ENCODE measurements around the gene CPN2. TPM values are rescaled to one million over a fixed set of nuclear protein-coding genes. Genes with fewer than 3 reads are reported as not detected.

CPN2 gene
- total and polyA plus RNA-seq, 2 of the 13 experiments (the other 11 are each of a cell fraction or from before 2014, with no cell fraction given): 26.7 to 27.7 TPM

DNA sequence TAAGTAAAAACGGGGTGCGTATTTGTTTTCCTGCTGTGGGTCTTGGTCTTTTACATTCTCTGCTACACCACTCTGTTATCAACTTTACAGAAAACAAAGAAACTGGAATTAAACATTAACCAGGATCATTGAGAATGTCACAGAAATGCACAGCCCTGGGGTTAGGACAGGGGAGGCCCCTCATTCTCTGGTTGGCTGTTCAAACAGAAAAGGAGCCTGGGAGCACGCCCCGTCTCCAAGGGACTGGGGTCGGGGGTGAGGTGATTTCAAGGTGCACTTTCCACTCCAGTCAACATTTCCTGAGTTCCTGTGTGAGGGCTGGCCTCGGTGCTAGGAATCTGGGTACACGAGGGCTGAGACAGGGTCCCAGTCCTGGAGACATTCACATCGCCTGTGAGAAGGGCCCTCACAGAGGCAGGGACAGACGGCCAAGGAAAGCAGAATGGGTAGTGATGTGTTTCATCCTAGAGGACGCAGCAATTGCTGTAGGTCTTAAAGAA is 30.3 kb downstream of the CPN2 start (continued):
- TF ChIP-seq ZNF703 (CRISPR knock-in tag; IDR thresholded peaks at IDR 0.05; ENCODE audit: borderline replicate concordance) (no peak), WIZ (CRISPR knock-in tag; IDR thresholded peaks at IDR 0.05) (no peak), ZKSCAN8 (CRISPR knock-in tag; IDR thresholded peaks at IDR 0.05; ENCODE audit: borderline replicate concordance) (no peak), MATR3 (CRISPR knock-in tag; IDR thresholded peaks at IDR 0.05) (no peak), MED1 (CRISPR knock-in tag; IDR thresholded peaks at IDR 0.05) (peak; percentile 78), ZNF891 (CRISPR knock-in tag; IDR thresholded peaks at IDR 0.05) (no peak), SNAPC2 (CRISPR knock-in tag; IDR thresholded peaks at IDR 0.05) (no peak), ZNF557 (CRISPR knock-in tag; IDR thresholded peaks at IDR 0.05) (no peak), MYNN (CRISPR knock-in tag; IDR thresholded peaks at IDR 0.05; ENCODE audit: low read depth) (no peak), ZNF510 (CRISPR knock-in tag; IDR thresholded peaks at IDR 0.05; ENCODE audit: low read depth) (no peak), KMT2A (CRISPR knock-in tag; IDR thresholded peaks at IDR 0.05) (no peak), ZNF546 (CRISPR knock-in tag; conservative IDR thresholded peaks at IDR 0.05) (no peak), SCMH1 (CRISPR knock-in tag; IDR thresholded peaks at IDR 0.05; ENCODE audit: borderline replicate concordance) (no peak), ATAD3A (CRISPR knock-in tag; IDR thresholded peaks at IDR 0.05) (no peak), NCOA5 (CRISPR knock-in tag; IDR thresholded peaks at IDR 0.05) (no peak), RELA (CRISPR knock-in tag; IDR thresholded peaks at IDR 0.05) (no peak), TP53 (CRISPR knock-in tag; conservative IDR thresholded peaks at IDR 0.05) (no peak), U2AF1 (optimal IDR thresholded peaks at IDR 0.05; ENCODE audit: low read depth, low read length) (no peak), GTF3A (CRISPR knock-in tag; conservative IDR thresholded peaks at IDR 0.05) (no peak)
- TF ChIP-seq, protein P1, sequence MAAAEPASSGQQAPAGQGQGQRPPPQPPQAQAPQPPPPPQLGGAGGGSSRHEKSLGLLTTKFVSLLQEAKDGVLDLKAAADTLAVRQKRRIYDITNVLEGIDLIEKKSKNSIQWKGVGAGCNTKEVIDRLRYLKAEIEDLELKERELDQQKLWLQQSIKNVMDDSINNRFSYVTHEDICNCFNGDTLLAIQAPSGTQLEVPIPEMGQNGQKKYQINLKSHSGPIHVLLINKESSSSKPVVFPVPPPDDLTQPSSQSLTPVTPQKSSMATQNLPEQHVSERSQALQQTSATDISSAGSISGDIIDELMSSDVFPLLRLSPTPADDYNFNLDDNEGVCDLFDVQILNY (CRISPR knock-in tag; conservative IDR thresholded peaks at IDR 0.05): no peak
- TF ChIP-seq, protein P2, sequence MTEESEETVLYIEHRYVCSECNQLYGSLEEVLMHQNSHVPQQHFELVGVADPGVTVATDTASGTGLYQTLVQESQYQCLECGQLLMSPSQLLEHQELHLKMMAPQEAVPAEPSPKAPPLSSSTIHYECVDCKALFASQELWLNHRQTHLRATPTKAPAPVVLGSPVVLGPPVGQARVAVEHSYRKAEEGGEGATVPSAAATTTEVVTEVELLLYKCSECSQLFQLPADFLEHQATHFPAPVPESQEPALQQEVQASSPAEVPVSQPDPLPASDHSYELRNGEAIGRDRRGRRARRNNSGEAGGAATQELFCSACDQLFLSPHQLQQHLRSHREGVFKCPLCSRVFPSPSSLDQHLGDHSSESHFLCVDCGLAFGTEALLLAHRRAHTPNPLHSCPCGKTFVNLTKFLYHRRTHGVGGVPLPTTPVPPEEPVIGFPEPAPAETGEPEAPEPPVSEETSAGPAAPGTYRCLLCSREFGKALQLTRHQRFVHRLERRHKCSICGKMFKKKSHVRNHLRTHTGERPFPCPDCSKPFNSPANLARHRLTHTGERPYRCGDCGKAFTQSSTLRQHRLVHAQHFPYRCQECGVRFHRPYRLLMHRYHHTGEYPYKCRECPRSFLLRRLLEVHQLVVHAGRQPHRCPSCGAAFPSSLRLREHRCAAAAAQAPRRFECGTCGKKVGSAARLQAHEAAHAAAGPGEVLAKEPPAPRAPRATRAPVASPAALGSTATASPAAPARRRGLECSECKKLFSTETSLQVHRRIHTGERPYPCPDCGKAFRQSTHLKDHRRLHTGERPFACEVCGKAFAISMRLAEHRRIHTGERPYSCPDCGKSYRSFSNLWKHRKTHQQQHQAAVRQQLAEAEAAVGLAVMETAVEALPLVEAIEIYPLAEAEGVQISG (CRISPR knock-in tag; IDR thresholded peaks at IDR 0.05): peak; percentile 24
- TF ChIP-seq, protein P3, sequence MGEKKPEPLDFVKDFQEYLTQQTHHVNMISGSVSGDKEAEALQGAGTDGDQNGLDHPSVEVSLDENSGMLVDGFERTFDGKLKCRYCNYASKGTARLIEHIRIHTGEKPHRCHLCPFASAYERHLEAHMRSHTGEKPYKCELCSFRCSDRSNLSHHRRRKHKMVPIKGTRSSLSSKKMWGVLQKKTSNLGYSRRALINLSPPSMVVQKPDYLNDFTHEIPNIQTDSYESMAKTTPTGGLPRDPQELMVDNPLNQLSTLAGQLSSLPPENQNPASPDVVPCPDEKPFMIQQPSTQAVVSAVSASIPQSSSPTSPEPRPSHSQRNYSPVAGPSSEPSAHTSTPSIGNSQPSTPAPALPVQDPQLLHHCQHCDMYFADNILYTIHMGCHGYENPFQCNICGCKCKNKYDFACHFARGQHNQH (CRISPR knock-in tag; IDR thresholded peaks at IDR 0.05): no peak; the same call in none of the 2 replicates
- TF ChIP-seq, protein P4, sequence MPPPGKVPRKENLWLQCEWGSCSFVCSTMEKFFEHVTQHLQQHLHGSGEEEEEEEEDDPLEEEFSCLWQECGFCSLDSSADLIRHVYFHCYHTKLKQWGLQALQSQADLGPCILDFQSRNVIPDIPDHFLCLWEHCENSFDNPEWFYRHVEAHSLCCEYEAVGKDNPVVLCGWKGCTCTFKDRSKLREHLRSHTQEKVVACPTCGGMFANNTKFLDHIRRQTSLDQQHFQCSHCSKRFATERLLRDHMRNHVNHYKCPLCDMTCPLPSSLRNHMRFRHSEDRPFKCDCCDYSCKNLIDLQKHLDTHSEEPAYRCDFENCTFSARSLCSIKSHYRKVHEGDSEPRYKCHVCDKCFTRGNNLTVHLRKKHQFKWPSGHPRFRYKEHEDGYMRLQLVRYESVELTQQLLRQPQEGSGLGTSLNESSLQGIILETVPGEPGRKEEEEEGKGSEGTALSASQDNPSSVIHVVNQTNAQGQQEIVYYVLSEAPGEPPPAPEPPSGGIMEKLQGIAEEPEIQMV (CRISPR knock-in tag; IDR thresholded peaks at IDR 0.05; ENCODE audit: low read depth): 0 out of 2 replicates have a peak, but pooled peaks have one; percentile 38
- TF ChIP-seq, protein P5, sequence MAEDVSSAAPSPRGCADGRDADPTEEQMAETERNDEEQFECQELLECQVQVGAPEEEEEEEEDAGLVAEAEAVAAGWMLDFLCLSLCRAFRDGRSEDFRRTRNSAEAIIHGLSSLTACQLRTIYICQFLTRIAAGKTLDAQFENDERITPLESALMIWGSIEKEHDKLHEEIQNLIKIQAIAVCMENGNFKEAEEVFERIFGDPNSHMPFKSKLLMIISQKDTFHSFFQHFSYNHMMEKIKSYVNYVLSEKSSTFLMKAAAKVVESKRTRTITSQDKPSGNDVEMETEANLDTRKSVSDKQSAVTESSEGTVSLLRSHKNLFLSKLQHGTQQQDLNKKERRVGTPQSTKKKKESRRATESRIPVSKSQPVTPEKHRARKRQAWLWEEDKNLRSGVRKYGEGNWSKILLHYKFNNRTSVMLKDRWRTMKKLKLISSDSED (CRISPR knock-in tag; IDR thresholded peaks at IDR 0.05): no peak
